ENCODE measurements around the gene MARCHF10. TPM values are rescaled to one million over a fixed set of nuclear protein-coding genes. Genes with fewer than 3 reads are reported as not detected.
A peak's percentile ranks its signal among the peaks of the same experiment; 100 is the strongest.

MARCHF10 gene
- total and polyA plus RNA-seq, 8 donors = 0.52 to 3.6 (median 1.8) TPM

DNA sequence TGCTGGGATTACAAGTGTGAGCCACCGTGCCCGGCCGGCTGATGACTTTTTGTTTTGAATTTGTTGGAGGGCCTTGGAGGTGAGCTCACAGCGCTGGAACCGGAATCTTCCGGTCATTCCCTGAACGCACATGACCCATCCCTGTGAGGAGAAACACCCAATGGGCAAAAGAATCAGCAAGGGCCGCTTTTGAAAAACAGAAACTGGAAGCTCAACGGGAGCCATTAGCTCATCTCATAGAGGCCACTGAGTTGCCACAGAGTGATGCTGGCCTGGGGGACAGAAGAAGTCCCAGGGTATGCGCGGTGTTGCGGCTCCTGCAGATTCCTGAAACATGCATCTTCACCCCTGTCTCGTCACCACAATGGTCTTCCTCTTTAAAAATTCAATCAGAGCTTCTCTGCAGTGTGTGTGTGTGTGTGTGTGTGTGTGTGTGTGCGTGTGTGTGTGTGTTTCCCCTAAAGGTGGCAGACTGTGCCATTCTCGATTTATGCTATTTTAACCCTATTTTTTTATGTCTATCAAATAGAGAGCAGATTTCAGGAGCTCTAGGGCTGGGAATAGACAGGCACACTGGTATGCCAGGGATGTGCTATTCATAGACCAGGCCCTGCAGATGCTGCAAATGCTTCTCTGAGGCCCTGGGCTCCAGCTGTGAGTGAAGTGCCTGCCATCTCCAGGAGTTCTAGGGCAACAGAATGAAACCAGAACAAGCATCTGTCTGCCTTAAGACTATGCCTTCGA lies 68.3 kb downstream of the MARCHF10 start:
- H3K27ac ChIP-seq = no peak overlapping the region
- H3K4me3 ChIP-seq = no peak overlapping the region
- no peaks in the 10 kb centered on the region for H3K9me3 ChIP-seq
- TF ChIP-seq, protein P1, sequence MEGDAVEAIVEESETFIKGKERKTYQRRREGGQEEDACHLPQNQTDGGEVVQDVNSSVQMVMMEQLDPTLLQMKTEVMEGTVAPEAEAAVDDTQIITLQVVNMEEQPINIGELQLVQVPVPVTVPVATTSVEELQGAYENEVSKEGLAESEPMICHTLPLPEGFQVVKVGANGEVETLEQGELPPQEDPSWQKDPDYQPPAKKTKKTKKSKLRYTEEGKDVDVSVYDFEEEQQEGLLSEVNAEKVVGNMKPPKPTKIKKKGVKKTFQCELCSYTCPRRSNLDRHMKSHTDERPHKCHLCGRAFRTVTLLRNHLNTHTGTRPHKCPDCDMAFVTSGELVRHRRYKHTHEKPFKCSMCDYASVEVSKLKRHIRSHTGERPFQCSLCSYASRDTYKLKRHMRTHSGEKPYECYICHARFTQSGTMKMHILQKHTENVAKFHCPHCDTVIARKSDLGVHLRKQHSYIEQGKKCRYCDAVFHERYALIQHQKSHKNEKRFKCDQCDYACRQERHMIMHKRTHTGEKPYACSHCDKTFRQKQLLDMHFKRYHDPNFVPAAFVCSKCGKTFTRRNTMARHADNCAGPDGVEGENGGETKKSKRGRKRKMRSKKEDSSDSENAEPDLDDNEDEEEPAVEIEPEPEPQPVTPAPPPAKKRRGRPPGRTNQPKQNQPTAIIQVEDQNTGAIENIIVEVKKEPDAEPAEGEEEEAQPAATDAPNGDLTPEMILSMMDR (IDR thresholded peaks at IDR 0.05) = no peak
- DNase-seq = no peak
- intact Hi-C loops (cut with DNase I) = no loop called here
- ATAC-seq = no peak
- H3K4me1 ChIP-seq = no peaks in the 10 kb centered on the region
- H3K27me3 ChIP-seq = no peaks in the 10 kb centered on the region
- no peaks in the 10 kb centered on the region for H3K36me3 ChIP-seq

DNA sequence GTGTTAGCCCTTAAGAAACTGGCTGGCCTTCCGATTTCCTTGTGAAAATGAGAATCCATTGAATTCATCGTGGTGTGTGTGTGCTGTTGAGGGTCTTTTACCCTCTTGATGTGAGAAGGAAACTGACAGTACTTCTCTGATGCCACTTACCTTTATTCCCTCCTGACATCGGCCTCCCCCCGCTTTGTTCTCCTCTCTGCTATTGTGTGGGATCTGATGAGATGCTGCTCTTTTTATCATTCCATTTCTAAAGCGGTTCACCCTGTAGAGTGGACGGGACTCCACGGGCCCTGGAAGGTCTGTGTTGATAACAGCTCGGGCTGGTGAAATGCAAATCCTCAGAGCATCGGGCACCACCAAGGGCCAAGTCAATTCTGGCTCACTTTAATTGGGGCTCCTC lies 69.8 kb downstream of the MARCHF10 start:
- no peaks in the 10 kb centered on the region for H3K9me3 ChIP-seq
- DNase-seq (no peak), ATAC-seq (no peak)
- H3K27ac ChIP-seq = no peak overlapping the region
- no peaks in the 10 kb centered on the region for H3K36me3 ChIP-seq
- TF ChIP-seq, protein P1 (IDR thresholded peaks at IDR 0.05) = no peak
- intact Hi-C loops (cut with DNase I) = no loop called here
- no peak overlapping the region for H3K4me3 ChIP-seq
- H3K4me1 ChIP-seq = no peaks in the 10 kb centered on the region
- H3K27me3 ChIP-seq = no peaks in the 10 kb centered on the region

DNA sequence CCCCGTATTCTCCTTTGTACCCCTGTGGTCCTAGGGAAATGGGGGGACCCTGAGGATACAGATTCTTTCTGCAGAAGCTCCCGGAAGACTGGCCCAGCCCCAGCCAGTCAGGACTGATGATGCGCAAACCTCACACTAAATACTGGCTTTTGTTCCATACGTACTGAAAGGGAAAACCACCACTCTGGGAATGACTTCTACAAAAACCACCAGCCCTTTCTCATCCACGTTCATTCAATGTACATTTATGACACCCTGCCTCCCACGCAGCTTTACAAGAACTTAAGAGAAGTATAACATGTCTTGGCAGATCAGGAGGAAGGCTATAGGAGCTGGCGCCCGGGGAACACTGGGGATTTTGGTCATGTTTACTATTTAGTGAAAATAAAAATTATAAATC lies 70.6 kb downstream of the MARCHF10 start:
- intact Hi-C loops (cut with DNase I) = no loop called here
- ATAC-seq = no peak
- Histone ChIP-seq H3K4me1 (no peaks in the 10 kb centered on the region), H3K9me3 (no peaks in the 10 kb centered on the region), H3K27me3 (no peaks in the 10 kb centered on the region), H3K27ac (no peak overlapping the region), H3K36me3 (no peaks in the 10 kb centered on the region), H3K4me3 (no peak overlapping the region)
- TF ChIP-seq, protein P1 (IDR thresholded peaks at IDR 0.05) = no peak
- no peak for DNase-seq

DNA sequence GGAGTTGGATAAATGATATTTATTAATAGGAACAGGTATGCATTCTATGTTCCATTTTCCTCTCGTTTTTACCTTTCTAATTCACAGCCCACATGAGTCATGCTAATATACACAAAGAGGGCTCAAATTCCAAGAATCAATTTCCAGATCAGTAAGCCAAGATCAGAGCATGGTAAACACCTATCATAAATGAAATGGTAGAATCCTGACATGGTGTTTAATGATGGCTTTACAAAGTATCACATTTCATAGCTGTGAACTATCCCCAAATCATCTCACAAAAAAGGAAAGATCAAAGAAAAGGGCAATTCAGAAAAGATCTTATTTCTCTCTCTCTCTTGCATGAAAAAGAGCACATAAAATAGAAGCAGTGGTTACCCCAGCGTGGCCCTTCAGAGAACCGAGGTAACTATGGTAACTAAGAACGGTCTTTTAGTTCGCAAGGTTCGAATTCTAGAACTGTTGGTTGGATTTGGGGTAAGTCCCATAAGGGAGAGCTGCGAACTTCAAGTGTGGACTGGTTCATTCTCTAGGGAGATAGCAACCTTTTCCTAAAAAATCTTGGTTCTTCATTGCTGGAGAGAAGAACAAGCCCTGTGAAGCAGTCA lies 73.0 kb downstream of the MARCHF10 start:
- Histone ChIP-seq H3K4me1 (no peaks in the 10 kb centered on the region), H3K4me3 (no peak overlapping the region), H3K27ac (no peak overlapping the region), H3K36me3 (no peaks in the 10 kb centered on the region), H3K9me3 (no peaks in the 10 kb centered on the region), H3K27me3 (no peaks in the 10 kb centered on the region)
- no peak for ATAC-seq
- TF ChIP-seq, protein P1 (IDR thresholded peaks at IDR 0.05) = no peak
- intact Hi-C loops (cut with DNase I) = no loop called here
- no peak for DNase-seq

DNA sequence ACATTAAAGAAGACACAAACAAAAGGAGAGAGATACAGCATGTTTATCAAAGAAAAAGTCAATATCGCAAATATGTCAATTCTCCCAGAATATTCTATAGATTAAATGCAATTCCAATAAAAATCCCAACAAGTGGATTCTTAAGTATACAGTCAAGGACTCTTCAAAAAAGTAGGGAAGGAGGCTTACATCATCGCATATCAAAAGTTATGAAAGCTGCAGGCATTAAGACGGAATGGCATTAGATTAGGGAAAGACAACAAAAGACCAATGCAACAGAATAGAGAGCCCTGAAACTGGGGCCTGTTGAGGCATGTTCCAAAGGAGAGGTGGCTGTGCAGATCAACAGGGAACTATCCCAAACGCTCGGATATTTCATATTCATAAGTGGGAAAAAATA lies 76.0 kb downstream of the MARCHF10 start:
- ATAC-seq (peak; percentile 40), DNase-seq (no peak)
- intact Hi-C loops (cut with DNase I) = no loop called here
- no peaks in the 10 kb centered on the region for H3K9me3 ChIP-seq
- H3K27me3 ChIP-seq = peaks cover 0 to 9% of the 10 kb centered on the region in 2 donors
- H3K27ac ChIP-seq = no peak overlapping the region
- TF ChIP-seq, protein P1 (IDR thresholded peaks at IDR 0.05) = no peak
- H3K36me3 ChIP-seq = no peaks in the 10 kb centered on the region
- no peak overlapping the region for H3K4me3 ChIP-seq
- H3K4me1 ChIP-seq = no peaks in the 10 kb centered on the region
